ENCODE results near the gene NAGPA.
"Not testable (repeated sequence)": the region's sequence is repeated elsewhere in the genome, so short reads cannot be mapped to it uniquely, and the experiment has no call there.

The NAGPA gene, protein sequence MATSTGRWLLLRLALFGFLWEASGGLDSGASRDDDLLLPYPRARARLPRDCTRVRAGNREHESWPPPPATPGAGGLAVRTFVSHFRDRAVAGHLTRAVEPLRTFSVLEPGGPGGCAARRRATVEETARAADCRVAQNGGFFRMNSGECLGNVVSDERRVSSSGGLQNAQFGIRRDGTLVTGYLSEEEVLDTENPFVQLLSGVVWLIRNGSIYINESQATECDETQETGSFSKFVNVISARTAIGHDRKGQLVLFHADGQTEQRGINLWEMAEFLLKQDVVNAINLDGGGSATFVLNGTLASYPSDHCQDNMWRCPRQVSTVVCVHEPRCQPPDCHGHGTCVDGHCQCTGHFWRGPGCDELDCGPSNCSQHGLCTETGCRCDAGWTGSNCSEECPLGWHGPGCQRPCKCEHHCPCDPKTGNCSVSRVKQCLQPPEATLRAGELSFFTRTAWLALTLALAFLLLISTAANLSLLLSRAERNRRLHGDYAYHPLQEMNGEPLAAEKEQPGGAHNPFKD

DNA sequence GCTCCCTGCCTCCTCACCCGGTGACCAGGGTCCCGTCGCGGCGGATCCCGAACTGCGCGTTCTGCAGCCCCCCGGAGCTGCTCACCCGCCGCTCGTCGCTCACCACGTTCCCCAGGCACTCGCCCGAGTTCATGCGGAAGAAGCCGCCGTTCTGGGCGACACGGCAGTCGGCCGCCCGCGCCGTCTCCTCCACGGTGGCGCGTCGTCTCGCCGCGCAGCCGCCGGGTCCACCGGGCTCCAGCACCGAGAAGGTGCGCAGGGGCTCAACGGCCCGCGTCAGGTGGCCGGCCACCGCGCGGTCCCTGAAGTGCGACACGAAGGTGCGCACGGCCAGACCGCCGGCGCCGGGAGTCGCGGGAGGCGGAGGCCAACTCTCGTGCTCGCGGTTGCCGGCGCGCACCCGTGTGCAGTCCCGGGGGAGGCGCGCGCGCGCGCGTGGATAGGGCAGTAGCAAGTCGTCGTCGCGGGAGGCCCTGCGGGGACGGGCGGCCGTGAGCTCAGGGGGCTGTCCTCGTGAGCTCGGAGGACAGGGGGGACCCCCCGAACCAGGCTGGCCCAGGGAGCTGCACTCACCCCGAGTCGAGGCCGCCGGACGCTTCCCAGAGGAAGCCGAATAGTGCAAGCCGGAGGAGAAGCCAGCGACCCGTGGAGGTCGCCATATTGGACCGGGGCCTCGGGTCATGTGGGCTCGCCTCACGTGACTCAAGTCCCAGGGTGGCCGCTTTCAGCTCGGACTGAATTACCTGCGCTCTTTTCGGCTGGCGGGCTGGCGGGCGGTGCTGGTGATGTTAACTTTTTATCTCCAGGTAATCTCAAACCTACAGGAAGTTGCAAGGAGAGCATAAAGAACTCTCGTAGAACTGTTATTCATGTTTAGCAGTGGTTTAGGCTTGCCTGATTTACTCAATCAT lies at the start of gene NAGPA:
NAGPA (minus strand) TSS at position 680 of the 911 bp plus-strand sequence; CDS start at position 659, 21 bp downstream.
- peak; percentile 94 for DNase-seq

DNA sequence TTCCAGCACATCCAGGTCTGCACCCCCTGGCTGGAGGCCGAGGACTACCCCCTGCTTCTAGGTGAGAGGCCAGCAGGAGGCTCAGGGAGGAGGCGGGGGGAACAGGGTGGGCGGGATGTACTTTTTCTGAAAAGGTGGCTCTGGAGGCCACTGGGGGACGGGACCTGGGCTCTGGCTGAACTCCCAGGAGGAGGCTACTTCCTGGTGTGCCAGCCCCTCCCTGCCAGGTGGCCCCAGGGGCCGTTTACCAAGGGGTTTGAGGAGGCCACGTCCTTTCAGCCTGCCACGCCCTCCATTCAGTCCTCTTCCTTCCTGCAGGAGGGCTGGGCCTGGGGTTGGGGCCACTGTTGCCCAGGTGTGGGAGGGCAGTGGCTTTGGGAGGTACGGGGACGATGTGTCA lies 47.3 kb upstream of the NAGPA start:
- DNase-seq, result not testable (repeated sequence)

DNA sequence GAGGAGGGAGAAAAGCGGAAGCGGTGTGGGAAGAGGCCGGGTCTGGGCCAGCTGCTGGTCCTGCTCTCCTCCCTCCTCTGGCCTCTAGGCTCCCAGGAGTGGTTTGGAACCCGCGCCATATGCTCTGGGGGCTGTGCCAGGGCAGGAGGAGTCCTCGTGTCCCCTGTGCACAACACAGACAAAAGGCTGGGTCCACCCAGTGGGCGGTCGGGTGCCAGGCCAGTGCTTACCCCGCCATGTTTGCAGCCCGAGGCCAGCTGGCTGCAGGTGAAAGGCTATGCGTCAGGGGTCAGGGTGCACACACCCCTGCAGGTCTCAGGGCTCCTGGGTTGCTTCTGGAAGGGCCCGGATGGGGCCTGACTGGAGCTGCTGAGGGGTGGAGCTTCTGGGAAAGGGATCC lies 46.7 kb upstream of the NAGPA start:
- DNase-seq, result not testable (repeated sequence)

DNA sequence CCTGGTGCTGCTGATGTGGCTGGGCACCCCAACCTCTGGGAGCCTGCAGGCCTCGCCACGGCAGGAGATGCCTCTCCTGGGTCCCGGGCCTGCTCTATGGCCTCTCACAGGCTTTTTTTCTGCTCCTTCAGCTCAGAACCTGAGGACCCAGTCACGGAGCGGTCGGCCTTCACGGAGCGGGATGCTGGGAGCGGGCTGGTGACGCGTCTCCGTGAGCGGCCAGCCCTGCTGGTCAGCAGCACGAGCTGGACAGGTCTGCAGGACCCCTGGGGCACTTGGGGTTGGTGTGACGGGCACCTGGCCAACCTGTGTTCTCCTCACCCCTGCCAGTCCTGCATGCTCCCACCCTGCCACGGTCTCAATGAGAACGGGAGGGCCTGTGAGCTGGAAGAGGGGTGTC lies 44.9 kb upstream of the NAGPA start:
- DNase-seq, result no peak

DNA sequence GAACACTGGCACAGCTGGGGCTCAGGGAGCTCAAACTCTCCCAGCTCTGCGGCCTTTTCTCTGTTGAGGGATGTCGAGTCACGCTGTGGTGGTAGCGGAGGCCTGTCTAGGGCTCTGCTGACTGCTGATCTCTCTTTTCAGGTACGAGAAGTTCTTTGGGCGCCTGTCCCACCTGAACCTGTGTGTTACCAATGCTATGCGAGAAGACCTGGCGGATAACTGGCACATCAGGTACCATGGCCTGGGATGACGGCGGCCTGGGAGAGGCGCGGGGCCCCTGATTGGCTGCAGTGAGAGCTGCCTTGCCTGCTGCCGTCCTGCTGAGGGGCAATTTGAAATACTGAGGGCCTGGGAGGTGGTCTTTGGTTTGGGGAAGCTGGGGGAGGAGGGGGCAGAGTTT lies 43.6 kb upstream of the NAGPA start:
- no peak for DNase-seq

DNA sequence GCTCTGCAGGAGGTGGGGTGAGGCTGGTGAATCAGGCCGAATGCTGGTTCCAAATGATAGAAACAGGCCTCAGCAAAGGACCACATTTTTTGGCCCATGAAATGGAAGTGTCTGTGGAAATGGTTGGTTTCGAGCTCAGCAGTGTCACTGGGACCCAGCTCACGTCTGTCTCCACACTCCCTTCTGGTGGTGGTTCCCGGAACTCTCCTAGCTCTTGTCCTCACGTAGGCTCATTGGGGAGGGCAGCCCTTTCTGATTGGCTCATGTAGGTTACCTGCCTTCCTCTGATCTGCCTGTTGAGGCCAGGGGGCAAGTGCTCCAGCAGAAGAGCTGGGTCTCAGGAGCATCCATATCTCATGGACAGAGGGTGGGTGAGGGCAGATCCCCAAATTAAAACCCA lies 41.9 kb upstream of the NAGPA start:
- DNase-seq, result no peak

DNA sequence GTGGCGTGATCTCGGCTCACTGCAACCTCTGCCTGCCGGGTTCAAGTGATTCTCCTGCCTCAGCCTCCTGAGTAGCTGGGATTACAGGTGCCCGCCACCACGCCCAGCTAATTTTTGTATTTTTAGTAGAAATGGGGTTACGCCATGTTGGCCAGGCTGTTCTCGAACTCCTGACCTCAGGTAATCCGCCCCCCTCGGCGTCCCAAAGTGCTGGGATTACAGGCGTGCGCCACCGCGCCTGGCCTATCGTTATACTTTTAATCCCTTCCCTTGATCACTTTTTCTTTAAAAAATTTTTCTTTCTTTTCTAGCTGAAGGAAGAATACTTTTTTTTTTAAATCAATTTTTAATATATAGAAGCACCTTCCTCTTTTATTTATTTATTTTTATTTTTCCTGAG lies 40.0 kb upstream of the NAGPA start:
- DNase-seq, result not testable (repeated sequence)

DNA sequence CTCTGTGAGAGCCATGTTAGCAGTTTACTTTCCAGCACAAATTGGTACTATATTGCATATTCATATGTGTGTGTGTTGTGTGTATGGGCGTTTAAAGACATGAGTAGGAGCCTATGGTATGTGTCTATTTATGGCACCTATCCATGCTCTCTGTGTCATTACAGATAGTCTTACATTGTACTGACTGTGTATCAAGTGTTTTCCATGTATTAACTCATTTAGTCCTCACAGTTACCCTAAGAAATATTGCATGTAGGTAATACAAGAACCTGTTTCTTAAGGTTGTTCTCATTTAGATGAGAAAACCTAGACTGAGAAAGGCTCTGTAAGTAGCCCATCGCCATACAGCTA lies 39.5 kb upstream of the NAGPA start:
- DNase-seq, result no peak

DNA sequence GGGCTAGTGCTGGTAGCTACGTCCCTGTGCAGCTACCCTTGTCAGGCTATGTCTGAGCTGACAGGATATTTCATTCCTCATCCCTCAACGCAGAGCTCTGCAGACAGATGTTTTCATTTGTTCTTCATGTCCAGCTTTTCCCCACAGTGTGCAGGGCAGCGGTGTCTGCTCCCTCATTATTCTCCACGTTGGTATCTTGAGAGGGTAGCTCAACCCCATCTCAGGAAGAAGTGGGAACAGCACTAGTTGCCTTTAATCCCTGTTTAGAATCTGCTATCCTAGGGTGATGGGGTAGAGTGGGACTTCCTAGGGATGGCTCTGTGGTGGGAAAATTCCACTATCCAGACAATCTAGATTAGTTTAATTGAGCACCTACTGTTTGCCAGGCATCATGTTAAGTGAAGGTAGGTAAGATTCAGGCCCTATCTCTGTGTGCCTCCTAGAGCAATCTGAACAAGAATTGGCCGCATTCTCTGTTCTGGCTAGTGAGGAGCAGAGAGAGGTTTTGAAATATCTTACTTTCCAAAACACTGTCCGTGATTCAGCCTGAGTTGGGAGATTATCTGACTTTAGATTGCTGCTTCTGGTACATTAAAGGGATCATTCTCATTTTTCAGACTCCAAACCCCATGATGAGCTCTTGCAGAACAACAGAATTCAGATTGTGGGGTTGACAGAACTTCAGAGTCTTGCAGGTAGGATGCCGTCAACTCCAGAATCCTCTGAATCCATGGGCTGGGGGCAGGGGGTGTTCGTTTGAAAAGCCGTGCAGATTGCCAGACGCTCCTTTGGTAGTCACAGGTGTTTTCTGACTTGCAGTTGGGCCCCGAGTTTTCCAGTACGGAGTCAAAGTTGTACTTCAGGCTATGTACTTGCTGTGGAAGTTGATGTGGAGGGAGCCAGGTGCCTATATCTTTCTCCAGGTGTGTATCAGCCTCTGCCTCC lies 38.9 kb upstream of the NAGPA start:
- no peak for DNase-seq

DNA sequence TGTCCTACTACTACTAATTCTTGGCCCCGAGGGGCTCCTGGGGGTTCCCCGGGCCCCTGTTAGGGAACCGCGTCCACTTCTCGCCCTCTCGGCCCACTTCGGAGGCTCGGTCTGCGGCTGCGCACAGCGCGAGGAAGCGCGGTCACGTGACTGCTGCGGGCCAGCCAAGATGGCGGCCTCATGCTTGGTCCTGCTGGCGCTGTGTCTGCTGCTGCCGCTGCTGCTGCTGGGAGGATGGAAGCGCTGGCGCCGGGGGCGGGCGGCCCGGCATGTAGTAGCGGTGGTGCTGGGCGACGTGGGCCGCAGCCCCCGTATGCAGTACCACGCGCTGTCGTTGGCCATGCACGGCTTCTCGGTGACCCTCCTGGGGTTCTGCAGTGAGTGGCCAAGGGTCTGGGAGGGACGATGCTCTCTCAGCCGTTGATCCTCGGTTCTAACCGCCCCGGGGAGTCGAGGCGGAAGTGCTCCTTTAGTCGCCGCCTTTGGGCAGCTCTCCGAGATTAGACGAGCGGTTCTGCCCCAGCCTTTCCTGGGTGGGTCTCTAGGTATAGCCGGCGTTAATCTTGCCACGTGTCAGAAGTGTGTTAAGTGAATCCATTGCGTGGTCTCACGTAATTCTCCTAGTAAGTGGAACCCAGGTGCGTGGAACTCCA lies 38.1 kb upstream of the NAGPA start, which contains the start of gene ALG1:
ALG1 (plus strand) TSS at position 163 of the 653 bp plus-strand sequence; CDS start at position 170, 7 bp downstream.
- peak; percentile 94 for DNase-seq

DNA sequence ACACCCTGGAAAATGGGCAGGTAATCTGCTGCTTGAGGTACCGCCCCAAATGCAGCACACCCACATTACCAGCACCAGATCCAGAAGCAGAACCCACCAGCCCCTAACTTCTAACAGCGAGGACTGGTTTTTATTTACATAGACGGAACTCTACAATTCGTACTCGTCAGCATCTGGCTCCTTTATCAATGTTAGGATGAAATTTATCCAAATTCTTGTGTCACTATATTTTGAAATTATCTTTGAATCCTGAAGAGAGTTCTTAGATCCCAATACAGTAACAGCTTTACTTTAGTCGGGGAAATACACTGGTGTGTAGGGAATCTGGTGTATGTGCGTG lies 37.6 kb upstream of the NAGPA start:
- no peak for DNase-seq

DNA sequence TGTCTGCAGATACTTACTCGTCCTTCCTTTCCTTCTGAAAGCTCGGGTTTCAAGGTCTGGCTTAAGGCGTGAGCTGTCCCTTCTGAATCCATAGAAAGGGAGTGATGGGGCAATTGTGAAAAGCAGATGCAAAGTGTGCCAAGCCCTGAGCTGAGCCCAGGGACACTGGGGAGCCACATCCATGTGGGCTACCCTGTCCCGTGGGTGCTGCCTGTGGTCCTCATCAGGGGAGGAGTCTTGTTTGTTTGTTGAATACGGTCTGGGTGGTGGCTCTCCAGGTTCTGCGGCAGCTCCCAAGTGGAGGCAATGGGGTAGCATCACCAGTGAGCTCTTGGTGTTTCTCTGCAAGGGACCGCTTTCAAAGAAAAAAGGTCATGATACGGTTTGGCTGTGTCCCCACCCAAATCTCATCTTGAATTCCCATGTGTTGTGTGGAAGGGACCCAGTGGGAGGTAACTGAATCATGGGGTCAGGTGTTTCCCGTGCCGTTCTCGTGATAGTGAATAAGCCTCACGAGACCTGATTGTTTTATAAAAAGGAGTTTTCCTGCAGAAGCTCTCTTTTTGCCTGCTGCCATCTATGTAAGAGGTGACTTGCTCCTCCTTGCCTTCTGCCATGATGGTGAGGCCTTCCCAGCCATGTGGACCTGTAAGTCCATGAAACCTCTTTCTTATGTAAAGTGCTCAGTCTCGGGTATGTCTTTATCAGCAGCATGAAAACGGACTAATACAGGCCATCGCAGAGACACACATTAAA lies 36.9 kb upstream of the NAGPA start:
- DNase-seq, result no peak

DNA sequence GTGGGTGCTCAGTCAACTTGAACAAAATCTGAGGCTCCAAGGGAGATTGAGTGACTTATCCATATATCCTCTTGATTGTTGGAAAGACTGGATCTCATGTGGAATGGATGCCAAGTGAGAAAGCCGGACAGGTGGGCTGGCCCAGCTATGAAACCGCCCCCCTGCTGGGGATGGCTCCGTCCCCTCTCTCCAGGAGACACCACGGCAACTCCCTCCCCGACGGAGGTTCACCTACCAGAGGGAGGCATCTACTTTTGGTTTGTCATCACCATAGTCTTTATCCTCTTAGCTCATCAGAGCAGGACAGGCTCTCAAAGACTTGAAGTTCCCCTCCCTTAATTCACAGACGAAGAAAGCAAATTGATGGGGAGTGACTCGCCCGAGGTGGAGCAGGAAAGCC lies 36.1 kb upstream of the NAGPA start:
- DNase-seq, result no peak

DNA sequence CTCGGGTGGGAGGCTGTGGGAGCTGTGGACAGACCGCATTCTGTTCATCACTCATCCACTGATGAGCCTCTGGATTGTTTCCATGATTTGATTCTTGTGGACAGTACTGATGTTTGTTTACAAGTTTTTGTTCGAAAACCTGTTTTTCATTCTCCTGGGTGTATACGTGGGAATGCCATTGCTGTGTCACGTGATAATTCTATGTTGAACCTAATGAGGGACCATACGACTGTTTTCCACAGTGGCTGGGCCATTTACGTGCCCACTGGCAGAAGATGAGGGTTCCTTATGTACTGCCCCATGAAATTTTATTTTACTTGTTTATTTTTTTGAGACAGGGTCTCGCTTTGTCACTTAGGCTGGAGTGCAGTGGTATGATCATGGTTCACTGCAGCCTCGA lies 35.3 kb upstream of the NAGPA start:
- DNase-seq, result no peak

DNA sequence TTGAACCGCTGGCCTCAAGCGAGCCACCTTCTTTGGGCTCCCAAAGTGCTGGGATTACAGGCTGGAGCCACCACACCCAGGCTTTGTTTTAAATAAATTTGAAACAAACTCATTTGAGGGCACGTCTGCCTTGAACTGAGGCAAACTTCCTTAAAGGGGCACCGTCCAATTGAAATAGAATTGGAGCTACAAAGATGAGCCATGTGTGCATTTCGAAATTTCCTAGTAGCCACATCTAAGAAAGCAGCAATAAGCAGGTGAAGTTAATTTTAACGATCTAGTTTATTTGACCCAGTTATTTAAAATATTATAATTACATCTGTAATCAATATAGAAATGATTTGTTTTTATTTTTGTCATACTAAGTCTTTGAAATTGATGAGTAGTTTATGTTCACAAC lies 32.8 kb upstream of the NAGPA start:
- DNase-seq, result no peak

DNA sequence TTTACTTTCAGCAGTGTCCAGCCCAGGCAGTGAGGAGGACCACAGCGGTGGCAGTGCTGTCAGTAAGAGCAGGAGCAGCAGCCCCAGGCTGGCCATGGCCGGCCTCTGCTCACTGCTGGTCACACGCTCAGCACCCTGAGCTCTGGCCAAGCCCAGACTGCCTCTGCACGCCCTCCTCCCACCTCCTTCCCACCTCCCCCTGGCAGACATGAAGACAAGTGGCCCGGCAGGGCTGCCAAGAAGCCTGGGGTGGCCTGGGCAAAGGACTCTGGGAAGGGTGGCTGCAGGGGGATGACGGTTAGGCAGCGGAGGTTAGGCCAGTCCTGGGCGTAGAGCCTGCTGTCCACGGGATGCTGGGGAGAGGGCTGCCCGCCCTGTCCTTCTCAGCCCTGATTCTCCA lies 32.1 kb upstream of the NAGPA start, which contains the start of gene C16orf89:
C16orf89 (minus strand) TSS at position 144 of the 400 bp plus-strand sequence; CDS start at position 96, 48 bp downstream.
- no peak for DNase-seq

DNA sequence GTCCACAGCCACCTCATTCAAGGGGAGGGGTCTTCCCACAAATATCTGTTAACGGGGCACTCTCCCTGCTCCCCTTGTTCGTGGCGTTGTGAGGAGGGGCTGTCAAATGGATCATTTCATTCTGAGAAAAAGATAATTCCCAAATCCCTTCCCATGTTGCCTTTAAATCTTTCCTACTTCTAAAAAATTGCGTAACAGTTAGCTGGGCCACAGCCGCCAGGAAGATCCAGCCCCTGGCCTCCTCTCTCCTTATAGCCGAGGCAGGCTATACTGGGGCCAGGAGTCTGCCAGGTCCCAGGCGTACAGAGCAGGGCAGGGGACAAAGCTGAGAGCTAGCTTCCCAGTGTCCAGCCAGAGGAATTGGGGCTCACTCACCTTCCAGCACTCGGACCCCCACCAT lies 31.6 kb upstream of the NAGPA start:
- no peak for DNase-seq

DNA sequence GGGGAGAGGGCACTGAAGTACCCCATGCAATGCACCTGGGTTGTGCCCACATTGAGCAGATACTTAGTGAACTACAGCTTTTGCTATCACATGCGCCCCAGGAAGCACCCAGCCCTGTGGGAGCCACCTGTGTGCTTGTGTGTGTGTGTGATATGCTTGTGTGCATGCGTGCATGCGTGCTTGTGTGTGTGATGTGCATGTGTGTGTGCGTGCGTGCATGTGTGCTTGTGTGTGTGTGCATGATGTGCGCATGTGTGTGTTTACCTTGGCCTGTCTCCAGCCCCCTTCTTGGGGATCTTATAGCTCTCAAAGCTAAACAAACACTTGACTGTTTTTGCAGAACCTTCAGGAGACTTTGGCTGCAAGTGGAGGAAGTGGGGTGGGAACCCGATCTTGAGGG lies 31.2 kb upstream of the NAGPA start:
- DNase-seq, result no peak

DNA sequence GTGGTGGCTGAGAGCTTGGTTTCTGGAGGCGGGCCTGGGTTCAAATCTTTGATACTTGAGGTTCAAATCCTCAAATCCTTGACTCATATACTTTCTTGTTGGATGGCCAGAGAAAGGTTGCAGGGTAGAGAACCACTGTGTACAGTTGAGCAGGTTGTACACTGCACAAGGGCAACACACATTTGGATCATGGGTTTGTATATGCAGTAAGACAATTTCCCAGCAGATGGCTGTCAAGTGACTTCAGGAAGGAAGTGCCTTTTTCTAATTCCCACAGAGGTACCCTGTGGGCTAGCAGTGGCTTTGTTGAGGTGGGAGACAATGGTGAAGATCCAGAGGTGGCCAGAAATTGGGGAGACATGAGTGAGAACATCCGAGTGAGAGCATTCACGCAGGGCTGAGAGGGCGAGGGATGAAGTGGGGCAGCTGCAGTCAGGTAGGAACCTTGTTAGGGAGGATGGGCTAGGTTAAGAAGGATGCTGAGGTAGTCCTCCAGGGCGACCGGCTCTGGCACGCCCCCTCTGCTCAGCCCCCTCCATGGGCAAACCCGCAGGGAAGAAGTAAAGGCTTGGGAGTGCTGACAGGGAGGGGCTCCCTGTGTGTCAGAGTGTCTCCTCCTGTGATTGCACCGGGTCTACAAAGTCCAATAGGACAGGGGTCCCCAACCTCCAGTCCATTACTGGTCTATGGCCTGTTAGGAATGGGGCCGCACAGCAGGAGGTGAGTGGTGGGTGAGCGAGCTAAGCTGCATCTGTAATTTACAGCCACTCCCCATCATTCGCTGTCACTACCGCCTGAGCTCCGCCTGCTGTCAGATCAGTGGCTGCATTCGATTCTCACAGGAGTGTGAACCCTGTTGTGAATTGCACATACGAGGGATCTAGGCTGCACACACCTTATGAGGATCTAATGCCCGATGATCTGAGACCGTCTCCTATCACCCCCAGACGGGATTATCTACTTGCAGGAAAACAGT lies 29.3 kb upstream of the NAGPA start:
- no peak for DNase-seq

DNA sequence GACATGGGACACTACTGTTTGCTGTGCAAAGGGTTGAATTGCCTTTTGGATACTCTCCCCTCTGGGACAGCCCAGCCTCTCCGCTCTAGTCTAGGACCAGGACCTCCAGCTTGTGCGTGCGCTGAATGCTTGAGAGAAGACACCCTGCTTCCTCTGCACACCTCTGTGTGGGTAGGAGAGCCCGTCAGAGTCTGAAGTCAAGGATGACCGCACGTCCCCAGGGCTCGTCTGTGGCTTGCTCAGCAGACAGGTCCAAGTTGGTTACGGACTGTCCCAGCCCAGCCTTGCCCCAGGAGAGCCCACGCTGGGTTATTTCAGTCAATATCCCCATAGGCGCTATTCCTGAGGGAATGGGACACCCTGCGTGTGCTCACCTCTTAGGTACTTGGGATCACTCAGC lies 28.3 kb upstream of the NAGPA start:
- no peak for DNase-seq

Data from femur (tissue), 1 donor.